Astrocyte (in vitro differentiated cells and primary cell): ENCODE data around the gene SDK1.
A peak's percentile ranks its signal among the peaks of the same experiment; 100 is the strongest.

ENCODE experiments used
- EZH2 ChIP-seq: IDR thresholded peaks from 2 replicates; pipeline ENCODE4 v1.6.1; 2012; ENCODE audit warnings: mild to moderate bottlenecking, low read length, inconsistent platforms; ENCODE audit not compliant: insufficient read depth
- TF ChIP-seq, protein P1 (sequence below): IDR thresholded peaks from 2 replicates; pipeline ENCODE4 v1.5.1; 2011; ENCODE audit warnings: low read depth, mild to moderate bottlenecking, inconsistent platforms, low read length, moderate library complexity; ENCODE audit not compliant: insufficient read depth

DNA sequence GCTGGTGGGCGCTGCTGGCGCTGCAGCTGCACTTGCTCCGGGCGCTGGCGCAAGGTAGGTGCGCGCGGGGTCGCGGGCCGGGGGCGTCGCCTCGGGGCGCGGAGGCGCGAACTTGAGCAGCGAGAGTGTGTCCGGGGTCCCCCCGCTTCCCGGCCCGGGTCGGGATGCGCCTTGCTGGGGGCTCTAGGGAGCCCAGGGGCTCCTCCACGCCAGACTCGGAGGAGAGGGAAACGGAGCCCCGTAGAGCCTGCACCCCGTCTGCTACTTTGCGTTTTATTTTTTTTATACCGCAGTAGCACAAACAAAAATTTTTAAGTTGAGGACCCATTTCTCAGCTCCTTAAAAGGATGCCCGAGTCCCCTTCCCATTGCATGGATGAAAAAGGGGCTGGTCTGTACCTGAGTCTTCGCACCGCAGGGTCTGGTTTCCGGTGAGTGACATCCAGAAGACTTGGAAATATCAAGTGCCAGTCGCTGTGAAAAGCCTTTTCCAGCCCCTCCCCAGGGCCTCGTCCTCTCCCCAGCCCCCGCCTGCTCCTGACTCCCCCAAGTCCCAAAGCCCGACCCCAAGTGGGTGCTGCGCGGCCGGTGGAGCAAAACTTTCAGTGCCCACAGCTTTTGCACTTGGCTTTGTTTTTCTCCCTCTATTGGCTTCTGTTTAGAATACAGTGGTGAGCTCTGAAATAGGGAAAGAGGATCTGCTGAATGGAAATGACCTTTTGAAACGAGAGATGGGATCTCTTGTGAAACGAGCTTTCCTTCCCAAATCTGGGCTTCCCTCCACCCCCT, 973 bp downstream of the SDK1 start:
- TF ChIP-seq EZH2, result no peak
- TF ChIP-seq, protein P1, sequence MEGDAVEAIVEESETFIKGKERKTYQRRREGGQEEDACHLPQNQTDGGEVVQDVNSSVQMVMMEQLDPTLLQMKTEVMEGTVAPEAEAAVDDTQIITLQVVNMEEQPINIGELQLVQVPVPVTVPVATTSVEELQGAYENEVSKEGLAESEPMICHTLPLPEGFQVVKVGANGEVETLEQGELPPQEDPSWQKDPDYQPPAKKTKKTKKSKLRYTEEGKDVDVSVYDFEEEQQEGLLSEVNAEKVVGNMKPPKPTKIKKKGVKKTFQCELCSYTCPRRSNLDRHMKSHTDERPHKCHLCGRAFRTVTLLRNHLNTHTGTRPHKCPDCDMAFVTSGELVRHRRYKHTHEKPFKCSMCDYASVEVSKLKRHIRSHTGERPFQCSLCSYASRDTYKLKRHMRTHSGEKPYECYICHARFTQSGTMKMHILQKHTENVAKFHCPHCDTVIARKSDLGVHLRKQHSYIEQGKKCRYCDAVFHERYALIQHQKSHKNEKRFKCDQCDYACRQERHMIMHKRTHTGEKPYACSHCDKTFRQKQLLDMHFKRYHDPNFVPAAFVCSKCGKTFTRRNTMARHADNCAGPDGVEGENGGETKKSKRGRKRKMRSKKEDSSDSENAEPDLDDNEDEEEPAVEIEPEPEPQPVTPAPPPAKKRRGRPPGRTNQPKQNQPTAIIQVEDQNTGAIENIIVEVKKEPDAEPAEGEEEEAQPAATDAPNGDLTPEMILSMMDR, result peak; percentile 12
